Gastrocnemius medialis (tissue), 4 donors: ENCODE results near the gene LCAT. TPM values are rescaled to one million over a fixed set of nuclear protein-coding genes. Genes with fewer than 3 reads are reported as not detected.
"Not testable (repeated sequence)": the region's sequence is repeated elsewhere in the genome, so short reads cannot be mapped to it uniquely, and the experiment has no call there.

Experiments
- ATAC-seq, 2 donors: fragments of 150-250 bp; one replicate each; pipeline ENCODE4 v1.9.1; 2016
- DNase-seq, 2 donors: peaks; one replicate each; pipeline ENCODE4 v3.0.0-alpha.2; 2019
- H3K27ac ChIP-seq, 4 donors: fragments of 200-600 bp; sonication (generic); 1 replicate in 1 of 4; 2 replicates in 3 of 4; pipeline ENCODE4 v1.5.1; 2016 to 2018; ENCODE audit warnings: mild to moderate bottlenecking in 2 of 4, moderate library complexity in 1 of 4
- H3K27me3 ChIP-seq, 3 donors: fragments of 200-600 bp; sonication (generic) in 2 of 3; 1 replicate in 1 of 3; 2 replicates in 2 of 3; pipeline versions ENCODE4 v1.5.1 to v1.6.0; 2016 to 2019; ENCODE audit warnings: mild to moderate bottlenecking in 1 of 3, moderate library complexity in 1 of 3
- H3K36me3 ChIP-seq, 2 donors: fragments of 200-600 bp; sonication (generic) in 1 of 2; one replicate each; pipeline ENCODE4 v1.5.1; 2017 to 2018
- H3K4me1 ChIP-seq, 2 donors: fragments of 200-600 bp; sonication (generic) in 1 of 2; one replicate each; pipeline ENCODE4 v1.5.1; 2016 to 2017; ENCODE audit warnings: mild to moderate bottlenecking in 2 of 2
- H3K4me3 ChIP-seq, 4 donors: fragments of 200-600 bp; sonication (generic) in 3 of 4; 1 replicate in 1 of 4; 2 replicates in 3 of 4; pipeline ENCODE4 v1.5.1; 2016 to 2019; ENCODE audit warnings: mild to moderate bottlenecking in 2 of 4
- H3K9me3 ChIP-seq, 3 donors: fragments of 200-600 bp; sonication (generic) in 2 of 3; 1 replicate in 1 of 3; 2 replicates in 2 of 3; pipeline ENCODE4 v1.5.1; 2016 to 2019
- CTCF ChIP-seq, 5 experiments: fragments of 450-650 bp in 3 of 5; fragments of 200-600 bp in 2 of 5; sonication (generic) in 2 of 5; IDR thresholded peaks in 4 of 5; conservative IDR thresholded peaks in 1 of 5; 1 replicate in 4 of 5; 2 replicates in 1 of 5; pipeline ENCODE4 v1.5.1; 2016 to 2019; ENCODE audit warnings: antibody characterized with exemption in 5 of 5, mild to moderate bottlenecking in 3 of 5, moderate library complexity in 3 of 5
- POLR2A ChIP-seq, 2 donors: fragments of 450-650 bp; IDR thresholded peaks; one replicate each; pipeline ENCODE4 v1.6.1; 2017; ENCODE audit warnings: antibody characterized with exemption in 2 of 2, mild to moderate bottlenecking in 2 of 2, moderate library complexity in 2 of 2
- in situ Hi-C, 4 donors: fragments of 200-750 bp; cut with MboI; loops; one replicate each; pipeline versions ENCODE4 v1.15.0 to v1.8.0; 2017; ENCODE audit warnings: low sequenced_read_pairs in 4 of 4
- intact Hi-C: fragments of 100-400 bp; cut with DNase I; formaldehyde crosslinking; loops from one replicate; pipeline ENCODE4 v1.15.1; 2023; ENCODE audit warnings: low total_unique reads
- total RNA-seq, 4 donors: library from RNA; depleted of rRNA; stranded (reverse); fragments of >200 nt; gene quantifications; one replicate each; pipeline versions ENCODE4 v1.1.0 to v1.2.3, GENCODE V29; 2016

LCAT gene
- total RNA-seq, 4 donors from 2014 or later: 2.5 to 18.7 (median 3.5) TPM

- intact Hi-C loops (loop anchor here (1.0 to 2.0 kb wide), 2 partner anchors 24 to 34 kb away; partner anchors contain the start of gene PSKH1), in situ Hi-C loops (no loop called here)
- no peaks in the 10 kb centered on the region for H3K9me3 ChIP-seq
- no peak overlapping the region for H3K4me3 ChIP-seq
- peak; percentile 85 to 87 for ATAC-seq
- H3K4me1 ChIP-seq: peaks cover 77% of the 10 kb centered on the region in 2 donors
- DNase-seq: peak; percentile 60 to 85
- no peak for TF ChIP-seq POLR2A (IDR thresholded peaks at IDR 0.05)
- TF ChIP-seq CTCF (IDR thresholded peaks at IDR 0.05 in 4 of 5, conservative IDR thresholded peaks at IDR 0.05 in 1 of 5): no peak
- H3K27me3 ChIP-seq: no peaks in the 10 kb centered on the region
- peak overlapping the region; percentile 86 to 99 (median 95) for H3K27ac ChIP-seq
- H3K36me3 ChIP-seq: no peaks in the 10 kb centered on the region
Measured at GRCh38 chr16:67917140-67917851, 26.6 kb downstream of the LCAT start.

GRCh38 chr16:67915831-67916723 lies 27.8 kb downstream of the LCAT start:
- Histone ChIP-seq H3K36me3 (peaks cover 0 to 8% of the 10 kb centered on the region in 2 donors), H3K27me3 (no peaks in the 10 kb centered on the region), H3K4me1 (peaks cover 65 to 70% of the 10 kb centered on the region in 2 donors), H3K4me3 (no peak overlapping the region), H3K9me3 (no peaks in the 10 kb centered on the region), H3K27ac (peak overlapping the region; percentile 86 to 99 (median 95))
- peak in 1 of 2 donors; percentile 8 for ATAC-seq
- no peak for TF ChIP-seq POLR2A (IDR thresholded peaks at IDR 0.05)
- no peak for TF ChIP-seq CTCF (IDR thresholded peaks at IDR 0.05 in 4 of 5, conservative IDR thresholded peaks at IDR 0.05 in 1 of 5)
- in situ Hi-C loops: no loop called here
- peak; percentile 41 to 70 for DNase-seq
- intact Hi-C loops: loop anchor here (2.0 kb wide), 1 partner anchor 33 kb away; no protein-coding TSS in a partner anchor

- H3K36me3 ChIP-seq: peaks cover 0 to 14% of the 10 kb centered on the region in 2 donors
- in situ Hi-C loops, H3K27me3 ChIP-seq, H3K4me3 ChIP-seq, ATAC-seq, H3K9me3 ChIP-seq, DNase-seq, intact Hi-C loops: not testable (repeated sequence)
- H3K4me1 ChIP-seq: peaks cover 64% of the 10 kb centered on the region in 2 donors
- peak overlapping the region; percentile 86 to 99 (median 95) for H3K27ac ChIP-seq
Measured at GRCh38 chr16:67915496-67915769, 28.5 kb downstream of the LCAT start.

- Histone ChIP-seq H3K9me3 (no peaks in the 10 kb centered on the region), H3K36me3 (peaks cover 0 to 20% of the 10 kb centered on the region in 2 donors), H3K27me3 (no peaks in the 10 kb centered on the region), H3K4me3 (no peak overlapping the region), H3K4me1 (peaks cover 58 to 59% of the 10 kb centered on the region in 2 donors), H3K27ac (peak overlapping the region; percentile 86 to 99 (median 95))
- intact Hi-C loops (no loop called here), in situ Hi-C loops (no loop called here)
- DNase-seq (no peak), ATAC-seq (no peak)
- TF ChIP-seq CTCF (IDR thresholded peaks at IDR 0.05 in 4 of 5, conservative IDR thresholded peaks at IDR 0.05 in 1 of 5) (no peak), POLR2A (IDR thresholded peaks at IDR 0.05) (no peak)
Measured at GRCh38 chr16:67914758-67915495, 29.0 kb downstream of the LCAT start.
